WTC11 (cell line): ENCODE results near the gene SSBP2.

ENCODE experiments used
- ESRRA ChIP-seq: sonication (generic); formaldehyde crosslinking; IDR thresholded peaks from 2 replicates; pipeline ENCODE4 v1.8.1; 2022; ENCODE audit warnings: mild to moderate bottlenecking, missing genetic modification reagents, borderline replicate concordance
- FOXK1 ChIP-seq: sonication (generic); formaldehyde crosslinking; IDR thresholded peaks from 2 replicates; pipeline ENCODE4 v1.8.0; 2022; ENCODE audit warnings: mild to moderate bottlenecking, moderate library complexity, missing genetic modification reagents
- MYBL2 ChIP-seq: sonication (generic); formaldehyde crosslinking; IDR thresholded peaks from 2 replicates; pipeline ENCODE4 v1.8.1; 2023; ENCODE audit warnings: mild to moderate bottlenecking, moderate library complexity, missing genetic modification reagents
- NR1H2 ChIP-seq: sonication (generic); formaldehyde crosslinking; IDR thresholded peaks from 2 replicates; pipeline ENCODE4 v1.9.0; 2021; ENCODE audit warnings: mild to moderate bottlenecking, moderate library complexity, missing genetic modification reagents
- OVOL2 ChIP-seq: fragments of 250-450 bp; sonication (Bioruptor Pico); IDR thresholded peaks from 2 replicates; pipeline ENCODE4 v1.9.0; 2021; ENCODE audit warnings: mild to moderate bottlenecking, borderline replicate concordance
- TCF7 ChIP-seq: sonication (generic); formaldehyde crosslinking; IDR thresholded peaks from 2 replicates; pipeline ENCODE4 v1.8.0; 2022; ENCODE audit warnings: mild to moderate bottlenecking, low read depth, missing genetic modification reagents, moderate library complexity
- TF ChIP-seq, protein P1 (sequence below): fragments of 200-600 bp; IDR thresholded peaks from 2 replicates; pipeline ENCODE4 v1.8.0; 2022; ENCODE audit warnings: antibody characterized with exemption
- TF ChIP-seq, protein P2 (sequence below): sonication (generic); formaldehyde crosslinking; IDR thresholded peaks from 2 replicates; pipeline ENCODE4 v1.8.0; 2022; ENCODE audit warnings: mild to moderate bottlenecking, missing genetic modification reagents
- TF ChIP-seq, protein P3 (sequence below): sonication (generic); formaldehyde crosslinking; IDR thresholded peaks from 2 replicates; pipeline ENCODE4 v1.8.1; 2023; ENCODE audit warnings: mild to moderate bottlenecking, missing genetic modification reagents, moderate library complexity
- TF ChIP-seq, protein P4 (sequence below): sonication (generic); formaldehyde crosslinking; IDR thresholded peaks from 2 replicates; pipeline ENCODE4 v1.8.0; 2022; ENCODE audit warnings: mild to moderate bottlenecking, missing genetic modification reagents
- TF ChIP-seq, protein P5 (sequence below): fragments of 250-450 bp; sonication (Bioruptor Pico); IDR thresholded peaks from 2 replicates; pipeline ENCODE4 v1.9.0; 2021; ENCODE audit warnings: mild to moderate bottlenecking

DNA sequence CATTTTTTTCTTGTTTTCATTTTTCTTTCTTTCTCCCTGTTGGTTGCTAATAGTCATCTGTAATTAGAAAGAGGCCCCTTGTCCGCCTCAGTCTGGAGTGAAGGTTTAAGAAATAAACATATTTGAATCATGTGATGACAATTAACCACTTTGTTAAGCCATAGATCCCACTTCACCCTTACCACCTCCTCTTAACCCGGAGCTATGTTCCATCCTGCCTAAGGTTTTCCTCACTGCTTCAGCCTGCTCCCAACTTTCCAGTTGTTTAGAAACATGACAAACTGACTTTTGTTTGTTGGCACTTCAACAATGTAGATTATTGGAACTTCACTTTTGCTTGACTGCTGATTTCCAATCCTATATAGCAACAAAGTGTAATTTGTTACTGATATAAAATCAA is 37.4 kb upstream of the SSBP2 start:
- TF ChIP-seq, protein P1, sequence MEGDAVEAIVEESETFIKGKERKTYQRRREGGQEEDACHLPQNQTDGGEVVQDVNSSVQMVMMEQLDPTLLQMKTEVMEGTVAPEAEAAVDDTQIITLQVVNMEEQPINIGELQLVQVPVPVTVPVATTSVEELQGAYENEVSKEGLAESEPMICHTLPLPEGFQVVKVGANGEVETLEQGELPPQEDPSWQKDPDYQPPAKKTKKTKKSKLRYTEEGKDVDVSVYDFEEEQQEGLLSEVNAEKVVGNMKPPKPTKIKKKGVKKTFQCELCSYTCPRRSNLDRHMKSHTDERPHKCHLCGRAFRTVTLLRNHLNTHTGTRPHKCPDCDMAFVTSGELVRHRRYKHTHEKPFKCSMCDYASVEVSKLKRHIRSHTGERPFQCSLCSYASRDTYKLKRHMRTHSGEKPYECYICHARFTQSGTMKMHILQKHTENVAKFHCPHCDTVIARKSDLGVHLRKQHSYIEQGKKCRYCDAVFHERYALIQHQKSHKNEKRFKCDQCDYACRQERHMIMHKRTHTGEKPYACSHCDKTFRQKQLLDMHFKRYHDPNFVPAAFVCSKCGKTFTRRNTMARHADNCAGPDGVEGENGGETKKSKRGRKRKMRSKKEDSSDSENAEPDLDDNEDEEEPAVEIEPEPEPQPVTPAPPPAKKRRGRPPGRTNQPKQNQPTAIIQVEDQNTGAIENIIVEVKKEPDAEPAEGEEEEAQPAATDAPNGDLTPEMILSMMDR, result no peak
- TF ChIP-seq FOXK1 (no peak), ESRRA (no peak), TCF7 (CRISPR knock-in tag) (no peak), OVOL2 (CRISPR knock-in tag) (no peak), MYBL2 (CRISPR knock-in tag) (no peak), NR1H2 (no peak)
- TF ChIP-seq, protein P2, sequence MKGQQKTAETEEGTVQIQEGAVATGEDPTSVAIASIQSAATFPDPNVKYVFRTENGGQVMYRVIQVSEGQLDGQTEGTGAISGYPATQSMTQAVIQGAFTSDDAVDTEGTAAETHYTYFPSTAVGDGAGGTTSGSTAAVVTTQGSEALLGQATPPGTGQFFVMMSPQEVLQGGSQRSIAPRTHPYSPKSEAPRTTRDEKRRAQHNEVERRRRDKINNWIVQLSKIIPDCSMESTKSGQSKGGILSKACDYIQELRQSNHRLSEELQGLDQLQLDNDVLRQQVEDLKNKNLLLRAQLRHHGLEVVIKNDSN (CRISPR knock-in tag), result no peak
- TF ChIP-seq, protein P3, sequence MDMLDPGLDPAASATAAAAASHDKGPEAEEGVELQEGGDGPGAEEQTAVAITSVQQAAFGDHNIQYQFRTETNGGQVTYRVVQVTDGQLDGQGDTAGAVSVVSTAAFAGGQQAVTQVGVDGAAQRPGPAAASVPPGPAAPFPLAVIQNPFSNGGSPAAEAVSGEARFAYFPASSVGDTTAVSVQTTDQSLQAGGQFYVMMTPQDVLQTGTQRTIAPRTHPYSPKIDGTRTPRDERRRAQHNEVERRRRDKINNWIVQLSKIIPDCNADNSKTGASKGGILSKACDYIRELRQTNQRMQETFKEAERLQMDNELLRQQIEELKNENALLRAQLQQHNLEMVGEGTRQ, result no peak
- TF ChIP-seq, protein P4, sequence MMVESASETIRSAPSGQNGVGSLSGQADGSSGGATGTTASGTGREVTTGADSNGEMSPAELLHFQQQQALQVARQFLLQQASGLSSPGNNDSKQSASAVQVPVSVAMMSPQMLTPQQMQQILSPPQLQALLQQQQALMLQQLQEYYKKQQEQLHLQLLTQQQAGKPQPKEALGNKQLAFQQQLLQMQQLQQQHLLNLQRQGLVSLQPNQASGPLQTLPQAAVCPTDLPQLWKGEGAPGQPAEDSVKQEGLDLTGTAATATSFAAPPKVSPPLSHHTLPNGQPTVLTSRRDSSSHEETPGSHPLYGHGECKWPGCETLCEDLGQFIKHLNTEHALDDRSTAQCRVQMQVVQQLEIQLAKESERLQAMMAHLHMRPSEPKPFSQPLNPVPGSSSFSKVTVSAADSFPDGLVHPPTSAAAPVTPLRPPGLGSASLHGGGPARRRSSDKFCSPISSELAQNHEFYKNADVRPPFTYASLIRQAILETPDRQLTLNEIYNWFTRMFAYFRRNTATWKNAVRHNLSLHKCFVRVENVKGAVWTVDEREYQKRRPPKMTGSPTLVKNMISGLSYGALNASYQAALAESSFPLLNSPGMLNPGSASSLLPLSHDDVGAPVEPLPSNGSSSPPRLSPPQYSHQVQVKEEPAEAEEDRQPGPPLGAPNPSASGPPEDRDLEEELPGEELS (CRISPR knock-in tag), result no peak
- TF ChIP-seq, protein P5, sequence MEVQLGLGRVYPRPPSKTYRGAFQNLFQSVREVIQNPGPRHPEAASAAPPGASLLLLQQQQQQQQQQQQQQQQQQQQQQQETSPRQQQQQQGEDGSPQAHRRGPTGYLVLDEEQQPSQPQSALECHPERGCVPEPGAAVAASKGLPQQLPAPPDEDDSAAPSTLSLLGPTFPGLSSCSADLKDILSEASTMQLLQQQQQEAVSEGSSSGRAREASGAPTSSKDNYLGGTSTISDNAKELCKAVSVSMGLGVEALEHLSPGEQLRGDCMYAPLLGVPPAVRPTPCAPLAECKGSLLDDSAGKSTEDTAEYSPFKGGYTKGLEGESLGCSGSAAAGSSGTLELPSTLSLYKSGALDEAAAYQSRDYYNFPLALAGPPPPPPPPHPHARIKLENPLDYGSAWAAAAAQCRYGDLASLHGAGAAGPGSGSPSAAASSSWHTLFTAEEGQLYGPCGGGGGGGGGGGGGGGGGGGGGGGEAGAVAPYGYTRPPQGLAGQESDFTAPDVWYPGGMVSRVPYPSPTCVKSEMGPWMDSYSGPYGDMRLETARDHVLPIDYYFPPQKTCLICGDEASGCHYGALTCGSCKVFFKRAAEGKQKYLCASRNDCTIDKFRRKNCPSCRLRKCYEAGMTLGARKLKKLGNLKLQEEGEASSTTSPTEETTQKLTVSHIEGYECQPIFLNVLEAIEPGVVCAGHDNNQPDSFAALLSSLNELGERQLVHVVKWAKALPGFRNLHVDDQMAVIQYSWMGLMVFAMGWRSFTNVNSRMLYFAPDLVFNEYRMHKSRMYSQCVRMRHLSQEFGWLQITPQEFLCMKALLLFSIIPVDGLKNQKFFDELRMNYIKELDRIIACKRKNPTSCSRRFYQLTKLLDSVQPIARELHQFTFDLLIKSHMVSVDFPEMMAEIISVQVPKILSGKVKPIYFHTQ (CRISPR knock-in tag), result no peak
